Right lobe of liver (tissue), 4 donors: ENCODE data around the gene C16orf87.

Experiments
- POLR2A ChIP-seq: fragments of 450-650 bp; IDR thresholded peaks from one replicate; pipeline ENCODE4 v1.6.1; 2017; ENCODE audit warnings: antibody characterized with exemption, mild to moderate bottlenecking
- TF ChIP-seq, protein P1 (sequence below), 4 donors: fragments of 200-600 bp in 3 of 4; fragments of 450-650 bp in 1 of 4; IDR thresholded peaks; one replicate each; pipeline versions ENCODE4 v1.5.1 to v1.8.0; 2016 to 2022; ENCODE audit warnings: antibody characterized with exemption in 4 of 4, mild to moderate bottlenecking in 2 of 4
- donor health status: DM: no; HTN: no; CAD: no.
- donor health status: DM: no; HTN: no; CAD: no.
- donor health status: DM: no; HTN: yes; CAD: no.

DNA sequence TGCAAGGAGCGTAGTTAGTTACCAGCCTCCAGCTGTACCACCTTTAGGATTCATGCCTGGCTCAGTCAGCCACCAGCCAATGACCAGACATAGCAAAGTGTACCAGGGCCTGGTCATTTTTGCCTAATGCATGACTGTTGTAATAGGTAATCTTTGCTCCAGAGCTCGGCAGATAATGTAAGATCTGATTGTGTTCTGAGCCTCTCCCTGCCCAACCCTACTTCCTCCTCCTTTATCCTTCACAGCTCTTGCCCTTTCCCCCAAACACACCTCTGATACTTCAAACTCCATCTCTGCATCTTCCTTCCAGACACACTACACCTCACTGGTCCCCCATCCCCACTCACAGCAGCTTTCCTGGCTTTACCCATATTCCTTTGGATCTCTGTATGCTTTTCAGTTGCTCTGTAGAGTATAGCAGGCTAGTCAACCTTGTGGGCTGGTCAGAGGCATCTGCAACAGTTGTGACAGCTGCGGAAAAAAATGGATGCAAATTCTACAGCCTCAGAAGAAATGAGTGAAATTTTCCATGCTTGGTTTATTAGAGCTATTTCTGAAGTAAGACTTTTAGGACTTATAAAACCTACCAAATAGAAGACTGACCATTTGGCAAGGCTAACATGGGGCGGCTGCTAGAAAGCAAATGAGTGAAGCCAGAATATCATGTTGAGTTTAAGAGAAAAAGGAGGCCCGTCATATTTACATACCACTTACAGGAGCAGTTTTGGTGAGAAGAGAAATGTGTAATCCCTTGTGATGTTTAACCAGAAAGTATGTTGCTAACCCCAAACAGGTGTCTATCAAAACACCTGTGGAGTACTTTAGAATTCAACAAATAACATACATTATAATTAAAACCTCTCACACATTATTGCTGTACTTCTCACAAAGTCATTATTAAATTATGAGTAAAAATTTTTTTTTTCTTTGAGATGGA, 19.9 kb upstream of the C16orf87 start:
- no peak for TF ChIP-seq POLR2A
- TF ChIP-seq, protein P1, sequence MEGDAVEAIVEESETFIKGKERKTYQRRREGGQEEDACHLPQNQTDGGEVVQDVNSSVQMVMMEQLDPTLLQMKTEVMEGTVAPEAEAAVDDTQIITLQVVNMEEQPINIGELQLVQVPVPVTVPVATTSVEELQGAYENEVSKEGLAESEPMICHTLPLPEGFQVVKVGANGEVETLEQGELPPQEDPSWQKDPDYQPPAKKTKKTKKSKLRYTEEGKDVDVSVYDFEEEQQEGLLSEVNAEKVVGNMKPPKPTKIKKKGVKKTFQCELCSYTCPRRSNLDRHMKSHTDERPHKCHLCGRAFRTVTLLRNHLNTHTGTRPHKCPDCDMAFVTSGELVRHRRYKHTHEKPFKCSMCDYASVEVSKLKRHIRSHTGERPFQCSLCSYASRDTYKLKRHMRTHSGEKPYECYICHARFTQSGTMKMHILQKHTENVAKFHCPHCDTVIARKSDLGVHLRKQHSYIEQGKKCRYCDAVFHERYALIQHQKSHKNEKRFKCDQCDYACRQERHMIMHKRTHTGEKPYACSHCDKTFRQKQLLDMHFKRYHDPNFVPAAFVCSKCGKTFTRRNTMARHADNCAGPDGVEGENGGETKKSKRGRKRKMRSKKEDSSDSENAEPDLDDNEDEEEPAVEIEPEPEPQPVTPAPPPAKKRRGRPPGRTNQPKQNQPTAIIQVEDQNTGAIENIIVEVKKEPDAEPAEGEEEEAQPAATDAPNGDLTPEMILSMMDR (IDR thresholded peaks at IDR 0.05), result no peak
